Left lung (tissue), 10 donors: ENCODE data around the gene TMPRSS15. TPM values are rescaled to one million over a fixed set of nuclear protein-coding genes. Genes with fewer than 3 reads are reported as not detected.
A peak's percentile ranks its signal among the peaks of the same experiment; 100 is the strongest.

Experiments used
- ATAC-seq: fragments of 200-7000 bp; cut with Tn5 transposase; one replicate; pipeline ENCODE4 v1.9.1; 2020; ENCODE audit warnings: moderate library complexity
- DNase-seq, 4 donors: peaks; one replicate each; pipeline ENCODE4 v3.0.0-alpha.2; 2013 to 2020
- H3K27ac ChIP-seq, 2 donors: fragments of 200-600 bp; sonication (generic) in 1 of 2; one replicate each; pipeline versions ENCODE4 v1.5.0 to v1.8.0; 2020 to 2021
- H3K27me3 ChIP-seq, 2 donors: fragments of 200-600 bp; sonication (generic) in 1 of 2; one replicate each; pipeline versions ENCODE4 v1.5.0 to v1.8.0; 2020 to 2021
- H3K36me3 ChIP-seq, 2 donors: fragments of 200-600 bp; sonication (generic) in 1 of 2; one replicate each; pipeline versions ENCODE4 v1.5.0 to v1.8.0; 2020 to 2021
- H3K4me1 ChIP-seq, 2 donors: fragments of 200-600 bp; one replicate each; pipeline ENCODE4 v1.8.0; 2021
- H3K4me3 ChIP-seq, 2 donors: fragments of 200-600 bp; sonication (generic) in 1 of 2; one replicate each; pipeline versions ENCODE4 v1.5.0 to v1.8.0; 2020 to 2021; ENCODE audit warnings: mild to moderate bottlenecking in 1 of 2
- H3K9me3 ChIP-seq, 2 donors: fragments of 200-600 bp; sonication (generic) in 1 of 2; one replicate each; pipeline versions ENCODE4 v1.5.0 to v1.8.0; 2020 to 2021
- CTCF ChIP-seq, 2 donors: fragments of 200-600 bp; sonication (generic) in 1 of 2; IDR thresholded peaks; one replicate each; pipeline versions ENCODE4 v1.5.0 to v1.8.0; 2021; ENCODE audit warnings: antibody characterized with exemption in 2 of 2
- intact Hi-C, 2 donors: fragments of 100-400 bp; cut with DNase I; formaldehyde crosslinking; loops; one replicate each; pipeline versions ENCODE4 v1.11.2 to v1.14.2; 2022
- polyA plus RNA-seq, 6 donors: library from polyadenylated mRNA; unstranded; fragments of 120-200 nt; gene quantifications; one replicate each; pipeline ENCODE4 v1.2.1, GENCODE V29; 2013; ENCODE audit not compliant: insufficient read length in 6 of 6
- total RNA-seq, 2 donors: library from RNA; stranded (reverse); fragmentation: NEBNext Ultra II Directional; extraction: Animal tissue kit (Norgen Biotek cat#: 25700); gene quantifications; one replicate each; pipeline ENCODE4 v1.2.1, GENCODE V29; 2021
- donor health status: DM: no; HTN: yes; CAD: no.
- donor health status: DM: no; HTN: no; CAD: no.

TMPRSS15 gene
- total and polyA plus RNA-seq, 8 donors, result 0.04 TPM; not detected in 7

GRCh38 chr21:18252680-18253079 lies 150.9 kb downstream of the TMPRSS15 start:
- H3K27ac ChIP-seq, result no peak overlapping the region
- ATAC-seq, result no peak
- no peaks in the 10 kb centered on the region for H3K36me3 ChIP-seq
- no peaks in the 10 kb centered on the region for H3K9me3 ChIP-seq
- DNase-seq, result peak in 1 of 4 donors; percentile 19
- H3K4me3 ChIP-seq, result no peak overlapping the region
- H3K27me3 ChIP-seq, result no peaks in the 10 kb centered on the region
- TF ChIP-seq CTCF (IDR thresholded peaks at IDR 0.05), result no peak
- intact Hi-C loops, result no loop called here
- no peaks in the 10 kb centered on the region for H3K4me1 ChIP-seq

- DNase-seq, result peak in 1 of 4 donors; percentile 38
Observed at GRCh38 chr21:18252256-18252655, 151.3 kb downstream of the TMPRSS15 start.

GRCh38 chr21:18251065-18251464 lies 152.5 kb downstream of the TMPRSS15 start:
- no peaks in the 10 kb centered on the region for H3K36me3 ChIP-seq
- intact Hi-C loops, result no loop called here
- H3K9me3 ChIP-seq, result no peaks in the 10 kb centered on the region
- H3K4me3 ChIP-seq, result no peak overlapping the region
- DNase-seq (no peak), ATAC-seq (no peak)
- TF ChIP-seq CTCF (IDR thresholded peaks at IDR 0.05), result no peak
- H3K27ac ChIP-seq, result no peak overlapping the region
- no peaks in the 10 kb centered on the region for H3K4me1 ChIP-seq
- peaks cover 0 to 6% of the 10 kb centered on the region in 2 donors for H3K27me3 ChIP-seq

More at GRCh38 chr21:18252256-18252655, 151.3 kb downstream of the TMPRSS15 start:
- no peaks in the 10 kb centered on the region for H3K27me3 ChIP-seq
- no peaks in the 10 kb centered on the region for H3K36me3 ChIP-seq
- no peaks in the 10 kb centered on the region for H3K9me3 ChIP-seq
- no peaks in the 10 kb centered on the region for H3K4me1 ChIP-seq
- no peak overlapping the region for H3K27ac ChIP-seq
- no peak for ATAC-seq
- intact Hi-C loops, result no loop called here
- TF ChIP-seq CTCF (IDR thresholded peaks at IDR 0.05), result no peak
- no peak overlapping the region for H3K4me3 ChIP-seq

- ATAC-seq, result no peak
- no peak for DNase-seq
- Histone ChIP-seq H3K4me3 (no peak overlapping the region), H3K9me3 (no peaks in the 10 kb centered on the region), H3K36me3 (no peaks in the 10 kb centered on the region), H3K27me3 (peaks cover 13 to 20% of the 10 kb centered on the region in 2 donors), H3K27ac (no peak overlapping the region), H3K4me1 (peaks cover 0 to 8% of the 10 kb centered on the region in 2 donors)
- intact Hi-C loops, result no loop called here
- no peak for TF ChIP-seq CTCF (IDR thresholded peaks at IDR 0.05)
Observed at GRCh38 chr21:18249672-18250071, 153.9 kb downstream of the TMPRSS15 start.

- H3K27ac ChIP-seq, result no peak overlapping the region
- DNase-seq (no peak), ATAC-seq (no peak)
- peaks cover 0 to 10% of the 10 kb centered on the region in 2 donors for H3K4me1 ChIP-seq
- H3K27me3 ChIP-seq, result peaks cover 17 to 35% of the 10 kb centered on the region in 2 donors
- no peaks in the 10 kb centered on the region for H3K36me3 ChIP-seq
- no peaks in the 10 kb centered on the region for H3K9me3 ChIP-seq
- no peak overlapping the region for H3K4me3 ChIP-seq
- intact Hi-C loops, result no loop called here
- TF ChIP-seq CTCF (IDR thresholded peaks at IDR 0.05), result no peak
Observed at GRCh38 chr21:18248171-18248570, 155.4 kb downstream of the TMPRSS15 start.
